NCI-H2171 (cell line): ENCODE results near the gene GOLGA6L2.
"Not testable (repeated sequence)": the region's sequence is repeated elsewhere in the genome, so short reads cannot be mapped to it uniquely, and the experiment has no call there.

Experiments
- DNase-seq: peaks from one replicate; lab custom pipeline; 2025; lab: John Stamatoyannopoulos, UW

GOLGA6L2 gene, protein sequence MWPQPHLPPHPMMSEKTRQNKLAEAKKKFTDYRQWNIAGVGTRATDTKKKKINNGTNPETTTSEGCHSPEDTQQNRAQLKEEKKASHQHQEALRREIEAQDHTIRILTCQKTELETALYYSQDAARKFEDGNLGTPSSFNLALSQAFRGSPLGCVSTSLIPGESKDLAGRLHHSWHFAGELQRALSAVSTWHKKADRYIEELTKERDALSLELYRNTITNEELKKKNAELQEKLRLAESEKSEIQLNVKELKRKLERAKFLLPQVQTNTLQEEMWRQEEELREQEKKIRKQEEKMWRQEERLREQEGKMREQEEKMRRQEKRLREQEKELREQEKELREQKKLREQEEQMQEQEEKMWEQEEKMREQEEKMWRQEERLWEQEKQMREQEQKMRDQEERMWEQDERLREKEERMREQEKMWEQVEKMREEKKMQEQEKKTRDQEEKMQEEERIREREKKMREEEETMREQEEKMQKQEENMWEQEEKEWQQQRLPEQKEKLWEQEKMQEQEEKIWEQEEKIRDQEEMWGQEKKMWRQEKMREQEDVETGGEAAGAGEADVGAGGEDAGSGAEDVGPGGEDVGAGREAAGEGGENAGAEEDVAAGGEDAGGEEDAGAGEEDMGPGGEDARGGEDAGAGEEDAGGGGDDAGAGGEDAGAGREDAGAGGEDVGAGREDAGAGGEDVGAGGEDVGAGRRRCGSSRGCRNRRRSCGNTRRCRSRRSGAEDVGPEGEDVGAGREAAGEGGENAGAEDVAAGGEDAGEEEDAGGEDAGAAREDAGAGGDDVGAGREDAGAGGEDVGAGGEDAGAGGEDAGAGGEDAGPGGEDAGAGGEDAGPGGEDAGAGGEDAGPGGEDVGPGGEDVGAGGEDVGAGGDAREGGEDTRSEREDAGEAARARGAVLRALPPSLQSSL

DNA sequence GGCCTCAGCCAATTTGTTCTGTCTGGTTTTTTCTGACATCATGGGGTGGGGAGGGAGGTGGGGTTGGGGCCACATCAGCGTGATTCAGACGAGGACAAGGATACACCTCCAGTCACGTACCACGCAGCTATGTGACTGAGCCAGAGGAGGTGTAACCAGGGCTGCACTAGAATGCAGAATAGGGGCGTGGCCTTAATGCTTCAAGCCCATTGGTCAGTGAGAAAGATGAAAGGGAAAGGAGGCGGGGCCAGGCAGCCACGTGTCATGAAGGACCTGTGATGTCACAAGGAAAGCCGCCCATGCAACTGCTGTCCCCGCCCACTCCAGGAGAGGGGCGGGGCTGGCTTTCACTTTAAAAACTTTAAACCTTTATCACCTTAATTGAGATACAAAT is at the start of gene GOLGA6L2:
Gene GOLGA6L2, minus strand, starts transcription at position 137 of the 394 bp plus-strand sequence. Its CDS starts 62 bp downstream, at position 75.
- DNase-seq, result no peak

DNA sequence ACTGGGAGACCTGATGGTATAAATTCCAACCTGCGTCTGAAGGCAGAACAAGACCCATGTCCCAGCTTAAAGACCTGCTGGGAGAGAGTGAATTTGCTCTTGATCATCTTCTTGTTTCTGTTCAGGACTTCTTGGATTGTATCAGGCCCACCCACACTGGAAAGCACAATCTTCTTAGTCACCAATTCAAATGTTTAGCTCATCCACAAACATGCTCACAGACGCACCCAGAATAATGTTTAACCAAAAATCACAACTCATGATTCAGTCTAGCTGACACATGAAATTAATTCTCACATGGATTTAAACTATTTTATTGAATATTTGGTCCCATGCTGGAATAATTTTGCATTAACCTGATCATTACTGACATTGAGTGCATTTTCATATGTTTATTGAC is 37.8 kb upstream of the GOLGA6L2 start:
- DNase-seq, result no peak

DNA sequence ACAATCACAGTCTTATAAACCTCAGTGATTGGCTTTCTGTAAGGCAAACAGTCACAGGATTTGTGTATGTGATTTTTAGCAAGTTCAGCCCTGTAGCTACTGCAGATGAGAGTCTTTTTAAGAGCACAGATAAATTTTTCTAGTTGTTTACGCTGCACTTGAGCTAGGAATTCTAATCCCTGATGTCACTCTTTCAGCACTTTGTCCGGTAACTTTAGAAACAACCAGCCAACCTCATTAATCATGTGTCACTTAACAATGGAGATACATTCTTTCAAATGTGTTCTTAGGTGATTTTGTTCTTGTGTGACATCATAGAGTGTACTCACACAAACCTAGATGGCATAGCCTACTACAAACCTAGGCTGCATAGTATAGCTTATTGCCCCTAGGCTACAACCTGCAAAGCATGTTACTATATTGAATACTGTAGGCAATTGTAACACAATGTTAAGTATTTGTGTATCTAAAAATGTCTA is 36.8 kb upstream of the GOLGA6L2 start:
- DNase-seq, result no peak

DNA sequence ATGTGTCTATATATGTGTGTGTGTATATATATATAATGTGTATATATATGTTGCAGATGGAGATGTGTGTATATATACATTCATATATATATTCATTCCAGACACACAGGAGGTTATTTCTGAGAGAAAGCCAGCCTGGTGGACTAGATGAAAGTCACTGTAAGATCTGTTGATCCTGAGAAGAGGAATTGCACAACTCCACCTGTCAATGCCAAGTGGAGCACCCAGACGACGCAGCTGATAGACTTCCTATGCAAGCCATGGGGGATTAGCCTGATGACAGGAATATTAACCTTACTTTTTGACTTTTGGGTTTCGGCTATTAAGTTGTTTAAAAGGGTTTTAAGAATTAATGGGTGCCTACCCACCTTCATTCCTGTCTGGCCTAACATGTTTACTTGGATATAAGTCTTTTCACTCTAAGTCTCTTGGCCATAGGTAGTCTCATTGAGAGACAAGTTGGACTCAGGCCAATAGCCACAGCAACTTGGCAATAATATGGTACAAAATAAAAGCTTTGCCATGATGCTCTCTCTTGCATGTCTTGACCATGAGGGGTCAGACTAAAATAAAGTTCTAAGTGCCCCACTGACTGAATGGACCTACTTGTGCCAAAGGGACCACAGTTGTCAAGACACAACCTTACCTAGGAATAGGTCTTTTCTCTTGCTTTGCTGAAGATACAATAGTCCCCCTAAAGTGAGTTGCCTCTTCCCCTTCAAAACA is 35.9 kb upstream of the GOLGA6L2 start:
- DNase-seq, result no peak

DNA sequence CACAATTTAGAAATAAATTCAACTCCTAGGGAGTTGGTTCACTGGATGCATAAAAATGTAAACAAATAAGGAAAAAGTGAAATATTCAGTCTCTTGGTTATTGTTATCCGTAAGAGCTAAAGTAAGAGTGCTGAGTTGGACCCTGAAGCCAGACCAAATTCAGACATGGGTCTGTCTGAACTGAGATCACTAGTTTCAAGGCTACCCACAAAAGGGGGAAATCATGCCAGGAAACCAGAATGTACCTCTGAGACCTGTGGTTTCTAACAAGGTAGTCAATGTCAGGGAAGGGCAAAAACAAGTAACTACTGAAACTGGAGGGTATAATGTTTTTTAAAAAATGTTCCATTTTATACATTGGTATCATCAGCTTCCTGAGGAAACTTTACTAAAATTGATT is 35.2 kb upstream of the GOLGA6L2 start:
- DNase-seq, result no peak

DNA sequence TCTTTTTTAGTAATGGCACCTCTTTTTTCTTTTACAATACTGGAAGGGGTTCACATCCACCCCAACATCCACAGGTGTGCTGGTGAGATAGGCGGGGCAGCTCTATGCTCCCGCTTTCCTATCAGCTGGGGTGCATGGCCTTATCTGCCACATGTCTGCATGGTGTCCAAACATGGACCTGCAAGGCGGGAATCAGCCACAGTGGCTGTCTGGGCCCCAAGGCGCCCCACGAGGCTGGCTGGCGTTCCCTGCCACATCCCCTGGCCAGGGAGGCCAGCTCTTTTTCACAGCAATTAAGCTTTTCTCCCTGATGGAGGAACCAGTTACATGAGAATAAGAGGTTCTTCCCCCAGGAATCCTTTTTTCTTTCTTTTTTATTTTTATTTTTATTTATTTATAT is 30.9 kb upstream of the GOLGA6L2 start:
- no peak for DNase-seq

DNA sequence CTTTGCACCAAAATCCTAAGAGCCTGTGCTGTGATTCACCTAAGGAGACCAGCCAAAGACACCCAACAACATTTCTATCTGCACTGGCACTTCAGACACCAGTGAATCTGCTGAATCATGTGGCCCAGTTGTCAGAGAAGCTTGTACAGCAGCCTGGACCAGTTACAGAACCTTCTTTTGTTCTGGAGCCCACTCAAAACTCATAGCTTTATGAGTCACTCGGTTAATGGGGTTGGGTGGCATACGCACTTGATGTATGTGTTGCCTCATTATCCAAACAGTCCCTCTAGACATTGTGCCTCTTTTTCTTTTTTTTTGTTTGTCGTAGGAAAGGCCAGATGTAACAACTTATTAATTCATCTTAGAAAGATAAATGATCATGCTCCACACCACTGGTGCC is 25.6 kb upstream of the GOLGA6L2 start:
- DNase-seq, result no peak

DNA sequence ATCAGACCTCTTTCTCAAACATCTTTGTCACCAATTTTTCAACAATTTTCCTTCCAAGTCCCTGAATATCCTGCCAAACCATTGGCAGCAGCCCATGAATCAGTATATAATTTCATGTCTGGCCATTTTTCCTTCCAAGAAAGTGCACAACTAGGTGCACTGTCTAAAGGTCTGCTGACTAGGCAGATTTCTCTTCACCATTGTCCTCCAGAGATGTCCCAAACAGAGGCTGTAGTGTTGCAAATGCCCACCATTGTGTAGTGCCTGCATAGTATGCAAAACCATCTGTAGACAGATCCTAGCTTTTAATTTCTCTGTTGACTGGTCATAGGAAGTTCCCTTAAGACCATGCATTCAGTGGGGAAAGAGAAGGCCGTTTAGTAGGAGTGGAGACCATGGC is 25.0 kb upstream of the GOLGA6L2 start:
- no peak for DNase-seq

DNA sequence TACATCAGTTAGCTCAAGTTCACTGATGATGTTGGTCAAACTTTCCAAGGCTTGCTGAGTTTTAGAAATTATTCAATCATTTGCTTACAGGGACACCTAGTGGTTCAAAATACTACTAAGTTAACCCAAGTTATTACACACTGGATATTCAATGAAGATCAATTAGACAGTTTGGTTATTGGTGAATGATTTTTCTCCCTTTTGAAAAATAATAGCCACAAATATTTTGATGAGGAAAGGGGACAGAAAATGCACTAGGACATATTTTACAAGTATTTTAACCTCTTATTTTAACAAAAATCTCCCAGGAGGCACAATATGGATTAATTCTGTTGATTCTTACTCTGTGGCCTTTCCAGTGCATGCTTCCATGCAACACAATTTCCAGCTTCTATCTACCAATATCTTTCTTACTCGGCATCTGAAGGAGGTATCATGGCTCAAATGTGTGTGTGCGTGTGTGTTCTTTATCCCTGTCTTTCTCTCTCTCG is 20.1 kb upstream of the GOLGA6L2 start:
- no peak for DNase-seq

DNA sequence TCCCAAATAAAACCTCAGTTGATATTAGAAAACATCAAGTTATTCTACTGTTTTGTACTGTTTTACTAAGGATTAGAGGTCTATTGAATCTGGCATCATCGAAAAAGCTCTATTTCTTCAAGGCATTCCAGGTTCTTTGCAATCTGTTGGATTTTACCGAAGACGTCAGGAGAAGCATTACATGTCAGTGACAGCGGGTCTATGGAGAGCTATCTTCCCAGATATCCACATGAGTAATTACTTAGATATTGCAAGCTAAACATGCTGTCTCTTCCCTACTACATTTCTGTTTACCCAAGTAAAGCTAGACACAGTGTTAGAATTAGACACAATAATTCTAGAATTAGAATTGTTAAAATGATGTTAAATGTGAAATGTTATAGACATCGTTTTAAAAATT is 10.8 kb upstream of the GOLGA6L2 start:
- no peak for DNase-seq

DNA sequence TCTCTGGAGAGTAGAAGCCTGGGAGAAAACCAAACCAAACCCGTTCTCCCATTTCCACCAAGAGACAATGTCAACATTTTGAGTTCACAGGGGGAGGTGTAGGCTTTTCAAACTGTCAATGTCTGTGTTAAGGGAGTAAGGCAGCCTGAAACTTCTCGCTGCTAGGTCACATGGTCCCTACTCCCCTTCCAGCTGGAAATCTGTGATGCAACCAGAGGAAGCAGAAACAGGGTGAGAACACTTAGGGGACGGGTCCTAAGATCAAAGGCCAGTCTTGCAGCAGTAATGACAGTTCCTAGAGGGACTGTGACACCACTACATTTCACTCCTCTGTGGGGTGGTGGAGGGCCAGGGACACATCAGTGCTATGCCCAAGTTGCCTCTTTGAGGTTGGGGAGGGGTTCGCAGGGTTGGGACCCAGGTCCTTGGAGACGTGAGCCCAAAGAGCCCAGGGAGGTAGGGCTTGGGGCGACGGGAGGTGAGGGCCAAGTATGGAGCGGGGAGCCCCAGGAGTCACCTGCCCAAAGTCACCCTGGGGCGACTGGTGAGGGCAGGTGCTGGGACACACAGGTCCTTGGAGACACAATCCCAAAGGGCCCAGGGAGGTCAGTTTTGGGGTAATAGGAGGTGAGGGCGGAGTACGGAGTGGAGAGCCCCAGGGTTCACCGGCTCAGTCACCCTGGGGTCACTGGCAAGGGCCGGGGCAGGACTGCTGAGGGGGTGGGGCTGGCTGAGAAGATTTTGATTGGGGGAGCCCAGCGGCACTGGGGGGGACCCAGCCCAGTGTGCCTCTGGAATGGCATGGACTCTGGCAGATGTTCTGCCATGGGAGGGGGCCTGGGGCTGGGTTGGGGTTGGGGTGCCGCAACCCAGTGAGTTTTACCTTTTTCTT is 582 bp downstream of the GOLGA6L2 start:
- DNase-seq, result no peak

DNA sequence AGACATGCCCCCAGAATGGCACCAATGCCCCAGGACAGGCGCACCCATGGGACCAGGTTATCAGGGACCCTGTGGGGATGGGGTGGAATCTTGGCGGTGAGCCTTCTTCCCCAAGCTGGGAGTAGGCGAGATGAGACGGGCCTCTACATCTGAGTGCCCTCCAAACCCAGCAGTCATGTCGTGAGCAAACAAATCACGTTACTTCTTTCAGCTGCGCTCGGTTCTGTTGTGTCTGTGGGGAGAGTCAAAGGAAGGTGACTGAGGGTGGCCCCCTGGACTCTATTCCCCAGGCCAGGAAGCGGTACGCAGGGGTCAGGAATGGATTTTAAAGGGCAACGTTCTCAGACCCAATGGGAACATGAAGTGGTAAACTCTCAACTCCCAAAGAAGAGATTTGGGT is 2.8 kb downstream of the GOLGA6L2 start:
- no peak for DNase-seq

DNA sequence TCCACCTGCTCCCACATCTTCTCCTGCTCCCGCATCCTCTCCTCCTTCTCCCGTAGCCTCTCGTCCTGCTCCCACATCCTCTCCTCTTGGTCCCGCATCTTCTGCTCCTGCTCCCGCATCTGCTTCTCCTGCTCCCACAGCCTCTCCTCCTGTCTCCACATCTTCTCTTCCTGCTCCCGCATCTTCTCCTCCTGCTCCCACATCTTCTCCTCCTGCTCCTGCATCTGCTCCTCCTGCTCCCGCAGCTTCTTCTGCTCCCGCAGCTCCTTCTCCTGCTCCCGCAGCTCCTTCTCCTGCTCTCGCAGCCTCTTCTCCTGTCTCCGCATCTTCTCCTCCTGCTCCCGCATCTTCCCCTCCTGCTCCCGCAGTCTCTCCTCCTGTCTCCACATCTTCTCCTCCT is 5.8 kb downstream of the GOLGA6L2 start:
- no peak for DNase-seq

DNA sequence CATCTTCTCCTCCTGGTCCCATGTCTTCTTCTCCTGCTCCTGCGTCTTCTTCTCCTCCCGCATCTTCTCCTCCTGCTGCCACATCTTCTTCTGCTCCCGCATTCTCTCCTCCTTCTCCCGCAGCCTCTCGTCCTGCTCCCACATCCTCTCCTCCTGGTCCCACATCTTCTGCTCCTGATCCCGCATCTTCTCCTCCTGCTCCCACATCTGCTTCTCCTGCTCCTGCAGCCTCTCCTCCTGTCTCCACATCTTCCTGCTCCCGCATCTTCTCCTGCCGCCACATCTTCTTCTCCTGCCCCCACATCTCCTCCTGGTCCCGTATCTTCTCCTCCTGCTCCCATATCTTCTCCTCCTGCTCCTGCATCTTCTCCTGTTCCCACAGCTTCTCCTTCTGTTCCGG is 6.4 kb downstream of the GOLGA6L2 start:
- DNase-seq, result no peak

DNA sequence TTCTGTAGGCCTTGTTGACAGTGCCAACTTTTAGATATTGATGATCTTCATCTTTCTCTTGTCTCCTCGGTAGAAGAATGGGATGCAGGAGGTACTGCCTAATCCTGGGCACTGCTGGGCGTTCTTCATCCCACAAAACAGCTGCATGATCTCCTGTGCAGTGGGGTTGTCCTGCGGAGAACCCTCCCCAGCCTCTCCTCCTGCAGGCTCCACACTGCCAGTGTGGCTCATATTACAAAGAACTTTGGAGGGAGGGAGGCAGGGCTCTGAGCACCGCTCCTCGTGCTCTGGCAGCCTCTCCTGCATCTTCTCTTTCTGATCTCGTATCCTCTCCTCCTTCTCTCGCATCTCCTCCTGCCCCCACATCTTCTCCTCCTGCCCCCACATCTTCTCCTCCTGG is 7.5 kb downstream of the GOLGA6L2 start:
- DNase-seq, result no peak

DNA sequence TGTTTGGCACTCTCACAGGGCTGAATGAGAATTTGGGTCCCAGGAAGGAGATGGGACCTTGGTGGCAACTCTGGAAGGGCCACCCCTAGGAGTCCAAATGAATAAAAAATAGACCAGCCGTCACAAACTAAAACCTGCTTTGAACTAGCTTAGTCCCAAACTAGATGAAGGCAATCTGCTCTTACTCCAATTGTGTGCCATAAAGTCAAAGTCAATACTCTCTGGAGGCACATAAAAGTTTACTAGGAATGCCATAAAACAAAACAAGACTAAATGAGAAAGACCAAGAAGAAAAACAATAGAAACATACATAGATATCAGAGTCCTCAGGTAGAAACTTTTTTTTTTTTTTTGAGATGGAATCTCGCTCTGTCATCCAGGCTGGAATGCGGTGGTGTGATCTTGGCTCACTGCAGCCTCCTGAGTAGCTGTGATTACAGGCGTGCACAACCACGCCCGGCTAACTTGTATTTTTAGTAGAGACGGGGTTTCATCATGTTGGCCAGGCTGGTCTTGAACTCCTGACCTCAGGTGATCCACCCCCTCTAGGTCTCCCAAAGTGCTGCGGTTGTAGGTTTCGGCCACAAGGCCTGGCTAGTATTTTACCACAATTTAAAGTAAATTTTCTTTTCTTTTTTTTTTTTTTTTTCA is 8.1 kb downstream of the GOLGA6L2 start:
- no peak for DNase-seq

DNA sequence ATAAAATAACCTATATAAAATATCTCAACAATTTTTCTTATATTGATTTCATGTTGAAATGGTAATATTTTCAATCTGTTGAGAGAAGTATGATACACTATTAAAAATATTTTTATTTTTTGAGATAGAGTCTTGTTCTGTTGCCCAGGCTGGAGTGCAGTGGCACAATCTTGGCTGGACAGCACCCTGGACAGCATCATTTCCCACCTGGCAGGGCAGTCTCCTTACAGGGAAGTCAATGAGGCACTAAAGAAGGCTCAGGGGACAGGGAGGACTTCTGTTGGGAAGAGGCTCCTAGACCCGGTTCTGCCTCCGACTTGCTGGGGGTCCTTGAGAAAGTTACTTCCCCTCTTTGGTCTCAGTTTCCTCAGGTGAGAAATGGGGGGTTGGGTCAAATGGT is 9.4 kb downstream of the GOLGA6L2 start:
- DNase-seq, result no peak

DNA sequence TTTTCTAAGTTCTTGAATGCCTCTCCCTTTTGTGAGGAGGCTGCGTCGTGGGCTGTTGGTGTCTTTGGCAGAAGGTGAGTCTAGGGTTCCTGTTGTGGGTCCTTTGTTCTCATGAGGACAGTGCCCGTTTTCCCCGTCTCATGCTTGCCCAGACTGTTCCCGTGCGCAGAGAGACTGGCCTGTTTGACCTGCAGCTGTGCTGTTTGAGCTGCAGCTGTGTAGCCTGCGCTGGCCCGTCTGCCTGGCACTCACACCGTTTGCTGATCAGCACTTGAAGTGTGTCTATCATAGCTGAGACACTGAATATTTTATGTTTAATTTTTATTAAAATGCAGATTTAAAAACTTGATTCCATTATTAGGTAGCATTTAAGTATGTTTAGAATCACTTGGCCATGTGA is 9.9 kb downstream of the GOLGA6L2 start:
- no peak for DNase-seq

DNA sequence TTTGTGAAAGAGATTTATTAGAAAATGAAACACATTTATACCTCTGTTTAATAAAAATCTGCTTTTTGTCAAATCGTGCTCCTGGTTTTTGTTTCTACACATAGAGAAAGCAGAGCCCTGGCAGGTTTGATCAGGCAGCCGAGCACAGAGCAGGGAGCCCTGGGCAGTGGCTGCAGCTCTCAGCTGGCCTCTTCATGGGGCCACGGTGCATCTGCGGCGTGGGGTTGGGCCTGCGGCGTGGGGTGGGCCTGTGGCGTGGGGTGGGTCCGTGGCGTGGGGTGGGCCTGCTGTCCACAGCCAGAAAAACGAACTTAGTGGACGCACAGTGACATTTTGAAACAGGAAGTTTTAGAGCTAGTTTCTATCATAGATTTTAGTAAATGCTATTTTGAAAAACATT is 10.6 kb downstream of the GOLGA6L2 start:
- no peak for DNase-seq

DNA sequence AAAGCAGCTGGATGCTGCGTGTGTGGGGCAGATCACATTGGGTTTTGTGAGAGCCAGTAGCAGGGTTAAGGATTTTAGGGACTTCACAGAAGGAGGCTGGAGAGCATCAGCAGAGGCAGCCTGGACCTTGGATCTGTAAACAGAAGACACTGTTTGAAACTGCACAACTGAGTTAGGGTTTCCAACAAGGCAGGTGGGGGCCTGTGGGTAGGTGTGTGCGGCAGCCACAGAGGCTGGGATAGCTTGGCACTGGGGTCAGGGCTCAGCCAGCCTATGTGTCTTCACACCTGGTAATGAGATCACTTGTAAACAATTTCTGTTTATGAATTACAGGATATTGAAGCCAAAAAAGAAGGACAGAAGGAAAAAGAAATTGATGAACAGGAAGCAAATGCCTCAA is 12.3 kb downstream of the GOLGA6L2 start:
- DNase-seq, result not testable (repeated sequence)

DNA sequence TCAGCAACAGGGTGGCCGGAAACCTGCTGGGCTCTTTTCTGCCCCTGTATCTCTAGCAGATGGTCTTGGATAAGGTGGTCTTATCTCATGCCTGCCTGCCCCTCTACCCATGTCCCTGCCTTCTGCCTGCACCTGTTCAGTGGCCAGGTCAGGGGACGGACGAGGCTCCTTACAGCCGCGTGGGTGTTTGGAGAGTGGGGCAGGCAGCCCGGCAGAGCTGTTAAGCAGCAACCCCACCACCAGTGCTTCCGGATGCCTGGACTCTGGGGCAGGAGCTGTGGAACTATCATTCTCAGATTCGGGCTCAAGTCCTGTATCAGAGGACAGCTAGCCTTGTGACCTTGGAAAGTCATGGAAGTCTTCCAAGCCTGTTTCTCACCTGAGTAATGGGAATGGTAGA is 21.7 kb downstream of the GOLGA6L2 start:
- DNase-seq, result not testable (repeated sequence)
